CD1c-positive myeloid dendritic cell (primary cell): Measurements from ENCODE around the gene MRPL9.
A peak's percentile ranks its signal among the peaks of the same experiment; 100 is the strongest.

Source experiments
- DNase-seq: peaks from one replicate; pipeline ENCODE4 v3.0.0-alpha.2; 2016; ENCODE audit errors: extremely low spot score

The MRPL9 gene

GRCh38 chr1:151733126-151733525, 30.2 kb downstream of the MRPL9 start:
- no peak for DNase-seq

- no peak for DNase-seq
Measured at GRCh38 chr1:151729966-151730291, 33.4 kb downstream of the MRPL9 start.

GRCh38 chr1:151729157-151729965, 33.9 kb downstream of the MRPL9 start:
- no peak for DNase-seq

GRCh38 chr1:151728151-151729054, 34.9 kb downstream of the MRPL9 start:
- no peak for DNase-seq

- DNase-seq: no peak
Measured at GRCh38 chr1:151723726-151724370, 39.4 kb downstream of the MRPL9 start.

- DNase-seq: no peak
Measured at GRCh38 chr1:151721788-151722510, 41.3 kb downstream of the MRPL9 start.

- DNase-seq: peak; percentile 37
Measured at GRCh38 chr1:151720974-151721787, 42.1 kb downstream of the MRPL9 start, which contains the start of gene RIIAD1. Gene RIIAD1 (plus strand): TSS chr1:151721522. CDS start chr1:151721537, 15 bp downstream.

- no peak for DNase-seq
Measured at GRCh38 chr1:151720554-151720953, 42.7 kb downstream of the MRPL9 start.

- DNase-seq: no peak
Measured at GRCh38 chr1:151720125-151720524, 43.2 kb downstream of the MRPL9 start.

- DNase-seq: no peak
Measured at GRCh38 chr1:151718666-151719065, 44.6 kb downstream of the MRPL9 start.

- no peak for DNase-seq
Measured at GRCh38 chr1:151718011-151718431, 45.3 kb downstream of the MRPL9 start.

GRCh38 chr1:151716771-151717631, 46.3 kb downstream of the MRPL9 start, which contains the start of gene CELF3:
Gene CELF3 (minus strand): TSS chr1:151716803. CDS start chr1:151716020, 783 bp downstream.
- no peak for DNase-seq

GRCh38 chr1:151716405-151716762, 46.9 kb downstream of the MRPL9 start:
- no peak for DNase-seq

GRCh38 chr1:151715726-151716404, 47.4 kb downstream of the MRPL9 start:
- DNase-seq: no peak

- DNase-seq: no peak
Measured at GRCh38 chr1:151714820-151715725, 48.2 kb downstream of the MRPL9 start.

GRCh38 chr1:151713874-151714273, 49.4 kb downstream of the MRPL9 start:
- DNase-seq: no peak

GRCh38 chr1:151713044-151713443, 50.3 kb downstream of the MRPL9 start:
- DNase-seq: no peak

- DNase-seq: no peak
Measured at GRCh38 chr1:151711951-151712350, 51.3 kb downstream of the MRPL9 start.
